HG02588 (cell line): ENCODE data around the gene CCNH.

Experiments
- ATAC-seq: cut with Tn5 transposase; IDR thresholded peaks from one replicate; pipeline ENCODE4 v1.9.1; 2021; ENCODE audit warnings: mild to moderate bottlenecking, moderate library complexity; ENCODE audit not compliant: unreplicated experiment

The CCNH gene

GRCh38 chr5:87412630-87413342, at the start of gene CCNH:
Gene CCNH, minus strand, starts transcription at chr5:87412930. Its CDS starts 136 bp downstream, at chr5:87412794.
- ATAC-seq = peak; percentile 99

- ATAC-seq = no peak
These were observed 45.0 kb upstream of the CCNH start for GRCh38 chr5:87457706-87458105.

- ATAC-seq = no peak
These were observed 41.1 kb upstream of the CCNH start for GRCh38 chr5:87453801-87454200.

- ATAC-seq = no peak
These were observed 40.1 kb upstream of the CCNH start for GRCh38 chr5:87452837-87453236.

GRCh38 chr5:87442419-87442818, 29.7 kb upstream of the CCNH start:
- no peak for ATAC-seq

- no peak for ATAC-seq
These were observed 25.5 kb upstream of the CCNH start for GRCh38 chr5:87438231-87438630.

GRCh38 chr5:87437724-87438123, 25.0 kb upstream of the CCNH start:
- no peak for ATAC-seq

GRCh38 chr5:87435144-87435694, 22.5 kb upstream of the CCNH start:
- ATAC-seq = no peak

- ATAC-seq = no peak
These were observed 21.7 kb upstream of the CCNH start for GRCh38 chr5:87434461-87434860.

- ATAC-seq = no peak
These were observed 21.2 kb upstream of the CCNH start for GRCh38 chr5:87433945-87434344.

- no peak for ATAC-seq
These were observed 19.7 kb upstream of the CCNH start for GRCh38 chr5:87432460-87432859.

- no peak for ATAC-seq
These were observed 18.2 kb upstream of the CCNH start for GRCh38 chr5:87430863-87431457.

- no peak for ATAC-seq
These were observed 11.0 kb upstream of the CCNH start for GRCh38 chr5:87423755-87424154.

GRCh38 chr5:87421307-87421706, 8.6 kb upstream of the CCNH start:
- ATAC-seq = no peak

- ATAC-seq = no peak
These were observed 5.8 kb upstream of the CCNH start for GRCh38 chr5:87418506-87418905.

GRCh38 chr5:87413343-87413645, 564 bp upstream of the CCNH start:
- no peak for ATAC-seq

GRCh38 chr5:87411973-87412629, 629 bp downstream of the CCNH start:
- ATAC-seq = peak; percentile 19

- ATAC-seq = no peak
These were observed 1.2 kb downstream of the CCNH start for GRCh38 chr5:87411586-87411972.

- ATAC-seq = no peak
These were observed 1.8 kb downstream of the CCNH start for GRCh38 chr5:87410931-87411330.

- no peak for ATAC-seq
These were observed 4.5 kb downstream of the CCNH start for GRCh38 chr5:87408204-87408603.

GRCh38 chr5:87405472-87406155, 7.1 kb downstream of the CCNH start:
- ATAC-seq = no peak

- no peak for ATAC-seq
These were observed 8.4 kb downstream of the CCNH start for GRCh38 chr5:87404359-87404758.
